Activated CD8-positive, alpha-beta memory T cell treated with anti-CD3 and anti-CD28 coated beads, Interleukin-2, amount 50 U/mL, for 24 hours (primary cell): ENCODE measurements around the gene ABLIM2.

Source experiments
- DNase-seq: peaks from one replicate; pipeline ENCODE4 v3.0.0-alpha.2; 2020; ENCODE audit errors: extremely low read depth

The ABLIM2 gene

DNA sequence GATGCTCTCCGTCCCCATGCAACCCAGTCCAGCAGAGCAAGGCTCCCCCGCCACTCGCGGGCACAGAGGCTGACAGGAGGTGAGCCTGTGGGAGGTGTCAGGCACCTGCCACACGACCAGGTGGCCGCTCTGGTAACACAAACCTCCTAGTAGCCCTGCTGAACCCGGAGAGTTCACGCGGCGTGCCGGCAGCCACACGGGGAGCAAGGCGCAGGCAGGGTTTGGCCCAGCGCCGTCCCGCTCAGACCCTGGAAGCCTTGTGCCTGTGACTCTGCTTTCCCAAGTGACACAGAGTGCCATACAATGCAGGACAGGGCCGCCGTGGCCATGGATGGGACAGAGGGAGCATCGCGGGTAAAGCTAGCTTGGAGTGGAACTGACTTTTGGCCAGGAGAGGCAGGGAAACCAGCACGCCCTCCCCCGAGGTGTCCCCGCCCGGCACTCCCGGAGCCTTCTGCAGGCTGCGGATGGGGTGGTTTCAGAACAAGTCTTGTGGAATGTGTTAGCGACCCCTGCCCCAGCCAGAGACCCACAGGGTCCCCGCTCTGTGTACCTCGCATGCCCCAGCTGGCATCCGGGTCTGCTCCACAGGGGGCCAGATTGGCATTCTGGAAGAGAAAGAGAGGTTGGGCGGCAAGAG is 174.2 kb downstream of the ABLIM2 start:
- DNase-seq = no peak

DNA sequence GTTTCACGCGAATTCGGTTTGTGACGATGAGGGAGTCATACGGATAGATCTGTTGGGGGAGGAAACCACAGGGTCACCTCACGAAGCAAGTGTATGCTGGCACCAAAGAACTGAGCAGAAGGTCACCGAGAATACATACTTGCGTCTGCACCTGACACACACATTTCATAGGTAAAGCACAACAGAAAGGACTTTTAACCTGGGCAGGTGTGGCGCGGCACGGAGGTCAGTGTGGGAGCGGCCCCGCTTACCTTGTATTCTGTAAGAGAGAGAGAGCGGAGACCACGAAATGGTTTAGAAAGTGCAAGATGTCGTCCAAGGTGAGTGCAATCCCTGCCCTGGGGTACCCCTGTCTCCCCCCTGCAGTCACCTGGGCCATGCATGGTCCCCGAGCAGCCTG is 175.3 kb downstream of the ABLIM2 start:
- DNase-seq = no peak

- no peak for DNase-seq
Observed at GRCh38 chr4:7981738-7982394, 176.7 kb downstream of the ABLIM2 start.

GRCh38 chr4:7980036-7980435 is 178.6 kb downstream of the ABLIM2 start:
- DNase-seq = no peak

GRCh38 chr4:7979652-7979968 is 179.0 kb downstream of the ABLIM2 start:
- DNase-seq = no peak

- DNase-seq = no peak
Observed at GRCh38 chr4:7978907-7979651, 179.5 kb downstream of the ABLIM2 start.

GRCh38 chr4:7978489-7978888 is 180.1 kb downstream of the ABLIM2 start:
- no peak for DNase-seq

- DNase-seq = no peak
Observed at GRCh38 chr4:7976634-7977033, 182.0 kb downstream of the ABLIM2 start.

- DNase-seq = no peak
Observed at GRCh38 chr4:7976025-7976424, 182.6 kb downstream of the ABLIM2 start.

- DNase-seq = no peak
Observed at GRCh38 chr4:7974425-7974824, 184.2 kb downstream of the ABLIM2 start.

- DNase-seq = no peak
Observed at GRCh38 chr4:7973545-7973981, 185.1 kb downstream of the ABLIM2 start.

DNA sequence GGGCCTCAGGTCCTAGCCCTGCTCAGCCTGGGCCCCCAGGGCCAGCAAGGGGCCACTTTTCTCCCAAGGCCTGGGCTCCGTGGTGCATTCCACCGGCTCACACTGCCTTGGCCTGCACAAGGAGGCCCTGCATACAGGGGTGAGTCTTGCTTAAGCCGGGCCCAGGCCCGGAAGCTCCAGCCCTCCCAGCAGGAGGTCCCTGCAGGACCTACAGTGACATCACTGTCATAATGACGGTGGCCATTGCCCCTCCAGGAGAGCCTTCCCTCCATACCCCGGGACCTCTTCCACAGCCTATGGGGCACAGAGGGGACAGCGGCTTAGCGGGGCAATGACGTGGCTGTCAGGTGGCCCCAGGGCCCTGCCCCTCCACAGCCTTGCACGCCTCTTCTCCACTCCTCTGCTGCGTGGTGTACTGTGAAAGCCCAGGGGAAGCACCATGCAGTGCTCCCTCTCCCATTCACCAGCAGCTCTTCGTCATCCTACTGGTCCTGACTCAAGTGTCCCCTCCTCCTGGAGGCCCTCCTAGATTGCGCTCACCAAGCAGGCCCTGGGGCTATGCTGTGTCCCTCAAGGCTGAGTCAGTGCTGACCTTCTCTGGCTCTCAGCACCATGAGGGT is 186.6 kb downstream of the ABLIM2 start:
- DNase-seq = no peak

- DNase-seq = no peak
Observed at GRCh38 chr4:7971159-7971631, 187.4 kb downstream of the ABLIM2 start.

GRCh38 chr4:7970361-7970946 is 188.2 kb downstream of the ABLIM2 start:
- no peak for DNase-seq

DNA sequence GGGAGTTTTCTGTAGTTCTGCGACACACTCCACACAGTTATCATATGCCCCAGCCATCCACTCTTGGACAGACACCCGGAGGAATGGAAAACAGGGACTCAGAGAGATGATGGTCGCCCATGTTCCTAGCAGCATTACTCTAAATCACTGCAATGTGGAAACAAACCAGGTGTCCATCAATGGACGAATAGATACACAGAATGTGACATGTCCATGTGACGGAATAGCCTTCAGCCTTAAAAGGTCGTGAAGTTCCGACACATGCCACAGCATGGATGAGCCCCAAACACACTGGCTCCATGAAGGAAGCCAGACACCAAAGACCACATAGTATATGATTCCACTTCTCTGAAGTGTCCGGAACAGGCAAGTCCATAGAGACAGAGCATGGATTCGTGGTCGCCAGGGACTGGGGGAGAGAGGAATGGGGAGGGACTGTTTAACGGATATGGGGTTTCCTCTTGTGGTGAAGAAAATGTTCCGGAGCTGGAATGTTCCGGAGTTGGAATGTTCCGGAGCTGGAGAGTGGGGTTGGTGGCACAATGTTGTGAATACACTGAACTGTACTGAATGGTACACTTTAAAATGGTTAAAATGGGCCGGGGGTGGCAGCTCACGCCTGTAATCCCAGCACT is 190.2 kb downstream of the ABLIM2 start:
- no peak for DNase-seq

- no peak for DNase-seq
Observed at GRCh38 chr4:7967501-7968261, 190.9 kb downstream of the ABLIM2 start.

GRCh38 chr4:7967063-7967440 is 191.6 kb downstream of the ABLIM2 start:
- DNase-seq = no peak

DNA sequence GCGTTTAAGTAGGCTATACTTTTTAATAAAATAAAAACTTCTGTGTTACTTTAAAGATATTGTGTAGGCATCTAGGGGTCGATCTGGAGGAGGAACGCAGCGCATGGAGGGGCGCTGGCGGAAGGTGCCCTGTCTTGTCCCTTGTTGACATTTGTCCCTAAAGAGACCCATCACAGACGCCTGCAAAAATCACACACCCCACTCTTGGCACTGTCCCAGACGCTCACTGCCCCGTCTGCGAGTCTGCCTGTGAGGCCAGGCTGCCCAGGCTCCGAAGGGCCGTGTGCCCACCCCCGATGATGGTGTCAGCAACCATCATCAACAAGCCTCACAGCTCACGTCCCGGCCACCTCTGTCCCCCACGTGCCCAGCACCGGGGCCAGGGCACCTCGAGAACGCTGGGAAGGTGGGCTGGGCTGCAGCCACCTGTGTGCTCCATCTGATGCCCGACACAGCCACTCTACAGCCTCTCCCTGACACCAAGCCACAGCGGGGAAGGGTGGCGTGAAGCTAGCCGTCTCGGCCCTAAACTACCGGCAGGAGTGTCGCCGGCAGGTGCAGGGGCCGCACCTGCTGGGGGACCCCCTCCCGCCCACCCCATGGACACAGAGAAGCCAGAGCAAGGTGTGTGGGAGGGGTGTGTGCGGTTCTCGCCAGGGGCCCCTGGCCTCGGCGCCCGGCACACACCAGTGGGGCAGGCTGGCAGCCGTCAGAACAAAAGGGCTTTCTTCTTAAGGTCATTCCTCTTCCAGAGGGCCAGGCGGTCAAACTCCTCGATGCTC is 192.1 kb downstream of the ABLIM2 start:
- no peak for DNase-seq

GRCh38 chr4:7964890-7965662 is 193.5 kb downstream of the ABLIM2 start:
- no peak for DNase-seq
